Tibial artery (tissue), 4 donors: Measurements from ENCODE around the gene ETNK1.

ENCODE experiments used
- DNase-seq, 2 donors: peaks; one replicate each; pipeline ENCODE4 v3.0.0-alpha.2; 2019
- H3K27ac ChIP-seq, 2 donors: fragments of 200-600 bp; sonication (generic) in 1 of 2; 1 replicate in 1 of 2; 2 replicates in 1 of 2; pipeline ENCODE4 v1.5.1; 2018 to 2019; ENCODE audit warnings: mild to moderate bottlenecking in 1 of 2
- H3K27me3 ChIP-seq, 2 donors: fragments of 200-600 bp; sonication (generic) in 1 of 2; one replicate each; pipeline versions ENCODE4 v1.5.1 to v1.6.0; 2016 to 2019
- H3K36me3 ChIP-seq, 3 donors: fragments of 200-600 bp; sonication (generic) in 2 of 3; one replicate each; pipeline ENCODE4 v1.5.1; 2016 to 2019; ENCODE audit warnings: mild to moderate bottlenecking in 2 of 3
- H3K4me1 ChIP-seq, 4 donors: fragments of 200-600 bp; sonication (generic) in 2 of 4; 1 replicate in 3 of 4; 2 replicates in 1 of 4; pipeline ENCODE4 v1.5.1; 2016 to 2019
- H3K4me3 ChIP-seq, 2 donors: fragments of 200-600 bp; sonication (generic) in 1 of 2; 1 replicate in 1 of 2; 2 replicates in 1 of 2; pipeline ENCODE4 v1.5.1; 2018 to 2019; ENCODE audit warnings: mild to moderate bottlenecking in 2 of 2
- H3K9me3 ChIP-seq, 3 donors: fragments of 200-600 bp; sonication (generic) in 1 of 3; one replicate each; pipeline ENCODE4 v1.5.1; 2016 to 2019
- CTCF ChIP-seq, 2 experiments: fragments of 200-600 bp in 1 of 2; fragments of 450-650 bp in 1 of 2; IDR thresholded peaks; one replicate each; pipeline ENCODE4 v1.5.1; 2017 to 2019; ENCODE audit warnings: antibody characterized with exemption in 2 of 2, mild to moderate bottlenecking in 1 of 2, moderate library complexity in 1 of 2
- intact Hi-C: fragments of 100-400 bp; cut with DNase I; formaldehyde crosslinking; loops from one replicate; pipeline ENCODE4 v1.15.0; 2023; ENCODE audit warnings: low total_unique reads

The ETNK1 gene

GRCh38 chr12:22625762-22626294, 857 bp downstream of the ETNK1 start:
- no peaks in the 10 kb centered on the region for H3K9me3 ChIP-seq
- peaks cover 0 to 41% (median 2%) of the 10 kb centered on the region in 4 donors for H3K4me1 ChIP-seq
- TF ChIP-seq CTCF (IDR thresholded peaks at IDR 0.05), result no peak
- peak overlapping the region; percentile 86 to 99 for H3K4me3 ChIP-seq
- H3K27ac ChIP-seq, result peak overlapping the region; percentile 97 to 98
- no peaks in the 10 kb centered on the region for H3K27me3 ChIP-seq
- intact Hi-C loops, result loop anchor here (5.0 kb wide), 1 partner anchor 84 kb away; the partner anchor contains the start of gene C2CD5
- no peaks in the 10 kb centered on the region for H3K36me3 ChIP-seq
- peak; percentile 23 to 66 for DNase-seq

- Histone ChIP-seq H3K27me3 (no peaks in the 10 kb centered on the region), H3K9me3 (no peaks in the 10 kb centered on the region), H3K4me3 (peak overlapping the region; percentile 86 to 99), H3K27ac (peak overlapping the region; percentile 97 to 98), H3K36me3 (no peaks in the 10 kb centered on the region), H3K4me1 (peaks cover 0 to 42% (median 4%) of the 10 kb centered on the region in 4 donors)
- intact Hi-C loops, result loop anchor here (5.0 kb wide), 1 partner anchor 84 kb away; the partner anchor contains the start of gene C2CD5
- DNase-seq, result no peak
- TF ChIP-seq CTCF (IDR thresholded peaks at IDR 0.05), result no peak
Observed at GRCh38 chr12:22626406-22626805, 1.4 kb downstream of the ETNK1 start.

GRCh38 chr12:22627371-22627770, 2.4 kb downstream of the ETNK1 start:
- Histone ChIP-seq H3K36me3 (no peaks in the 10 kb centered on the region), H3K9me3 (no peaks in the 10 kb centered on the region), H3K27ac (peak overlapping the region; percentile 97 to 98), H3K4me1 (peaks cover 0 to 47% (median 4%) of the 10 kb centered on the region in 4 donors), H3K27me3 (no peaks in the 10 kb centered on the region), H3K4me3 (peak overlapping the region; percentile 86 to 99)
- DNase-seq, result no peak
- TF ChIP-seq CTCF (IDR thresholded peaks at IDR 0.05), result no peak
- intact Hi-C loops, result loop anchor here (5.0 kb wide), 1 partner anchor 85 kb away; the partner anchor contains the start of gene C2CD5

GRCh38 chr12:22628228-22628627, 3.3 kb downstream of the ETNK1 start:
- no peak for DNase-seq
- Histone ChIP-seq H3K4me3 (peak overlapping the region; percentile 86 to 99), H3K27me3 (no peaks in the 10 kb centered on the region), H3K4me1 (peaks cover 0 to 56% (median 4%) of the 10 kb centered on the region in 4 donors), H3K9me3 (no peaks in the 10 kb centered on the region), H3K36me3 (no peaks in the 10 kb centered on the region), H3K27ac (peak overlapping the region; percentile 19 to 97)
- intact Hi-C loops, result loop anchor here (5.0 kb wide), 1 partner anchor 86 kb away; the partner anchor contains the start of gene C2CD5
- TF ChIP-seq CTCF (IDR thresholded peaks at IDR 0.05), result no peak

- no peak overlapping the region for H3K27ac ChIP-seq
- no peak for DNase-seq
- no peaks in the 10 kb centered on the region for H3K36me3 ChIP-seq
- TF ChIP-seq CTCF (IDR thresholded peaks at IDR 0.05), result peak; percentile 39 to 60
- H3K27me3 ChIP-seq, result no peaks in the 10 kb centered on the region
- no peaks in the 10 kb centered on the region for H3K9me3 ChIP-seq
- H3K4me3 ChIP-seq, result no peak overlapping the region
- peaks cover 0 to 77% (median 22%) of the 10 kb centered on the region in 4 donors for H3K4me1 ChIP-seq
- intact Hi-C loops, result no loop called here
Observed at GRCh38 chr12:22631863-22632463, 7.0 kb downstream of the ETNK1 start.
